Measurements from ENCODE around the gene CCDC85A.

Gene CCDC85A

GRCh38 chr2:56318147-56318546, 134.4 kb downstream of the CCDC85A start:
- Histone ChIP-seq H3K4me2 (ENCODE audit: low read depth, low read length) (no peak overlapping the region), H3K27ac (ENCODE audit: low read length) (no peak overlapping the region), H4K20me1 (ENCODE audit: insufficient read depth, low read length) (no peaks in the 10 kb centered on the region), H3K4me3 (ENCODE audit: low read length) (no peak overlapping the region), H2AFZ (ENCODE audit: low read length) (no peak overlapping the region), H3K36me3 (replicated peaks; ENCODE audit: insufficient read depth, low read length) (no peaks in the 10 kb centered on the region), H3F3A (ENCODE audit: insufficient read depth, low read length) (no peaks in the 10 kb centered on the region), H3K79me2 (ENCODE audit: low read length) (no peaks in the 10 kb centered on the region), H3K9ac (ENCODE audit: low read length) (no peak overlapping the region), H3K4me1 (ENCODE audit: low read length) (no peaks in the 10 kb centered on the region), H3K27me3 (replicated peaks; ENCODE audit: insufficient read depth, low read length) (no peaks in the 10 kb centered on the region), H3K9me2 (replicated peaks; ENCODE audit: insufficient read depth, low read length) (no peaks in the 10 kb centered on the region; the same call in 1 of the 2 replicates), H3K9me3 (replicated peaks; ENCODE audit: insufficient read depth, low read length) (no peaks in the 10 kb centered on the region)
- DNase-seq = no peak
- no peak for TF ChIP-seq CTCF (IDR thresholded peaks at IDR 0.05; ENCODE audit: low read length)
- TF ChIP-seq EZH2phosphoT487 (IDR thresholded peaks at IDR 0.05; ENCODE audit: low read length) = no peak
- TF ChIP-seq EZH2 (optimal IDR thresholded peaks at IDR 0.05; ENCODE audit: low read depth, low read length) = no peak

GRCh38 chr2:56325661-56326345, 142.0 kb downstream of the CCDC85A start:
- H4K20me1 ChIP-seq (ENCODE audit: insufficient read depth, low read length) = no peaks in the 10 kb centered on the region
- H2AFZ ChIP-seq (ENCODE audit: low read length) = no peak overlapping the region
- H3K27me3 ChIP-seq (replicated peaks; ENCODE audit: insufficient read depth, low read length) = no peaks in the 10 kb centered on the region
- no peaks in the 10 kb centered on the region for H3K4me1 ChIP-seq (ENCODE audit: low read length)
- H3K79me2 ChIP-seq (ENCODE audit: low read length) = no peaks in the 10 kb centered on the region
- no peak overlapping the region for H3K4me3 ChIP-seq (ENCODE audit: low read length)
- no peaks in the 10 kb centered on the region for H3K36me3 ChIP-seq (replicated peaks; ENCODE audit: insufficient read depth, low read length)
- TF ChIP-seq EZH2 (optimal IDR thresholded peaks at IDR 0.05; ENCODE audit: low read depth, low read length) = no peak
- TF ChIP-seq CTCF (IDR thresholded peaks at IDR 0.05; ENCODE audit: low read length) = no peak
- no peak for TF ChIP-seq EZH2phosphoT487 (IDR thresholded peaks at IDR 0.05; ENCODE audit: low read length)
- H3K9ac ChIP-seq (ENCODE audit: low read length) = no peak overlapping the region
- no peak overlapping the region for H3K27ac ChIP-seq (ENCODE audit: low read length)
- H3F3A ChIP-seq (ENCODE audit: insufficient read depth, low read length) = no peaks in the 10 kb centered on the region
- no peaks in the 10 kb centered on the region for H3K9me3 ChIP-seq (replicated peaks; ENCODE audit: insufficient read depth, low read length)
- H3K9me2 ChIP-seq (replicated peaks; ENCODE audit: insufficient read depth, low read length) = no peaks in the 10 kb centered on the region
- H3K4me2 ChIP-seq (ENCODE audit: low read depth, low read length) = no peak overlapping the region
- peak; percentile 7 for DNase-seq

GRCh38 chr2:56326346-56326741, 142.6 kb downstream of the CCDC85A start:
- DNase-seq = no peak
- no peak overlapping the region for H3K4me2 ChIP-seq (ENCODE audit: low read depth, low read length)
- no peak overlapping the region for H3K4me3 ChIP-seq (ENCODE audit: low read length)
- H4K20me1 ChIP-seq (ENCODE audit: insufficient read depth, low read length) = no peaks in the 10 kb centered on the region
- H3K9me3 ChIP-seq (replicated peaks; ENCODE audit: insufficient read depth, low read length) = no peaks in the 10 kb centered on the region
- TF ChIP-seq EZH2phosphoT487 (IDR thresholded peaks at IDR 0.05; ENCODE audit: low read length) = no peak
- no peak for TF ChIP-seq CTCF (IDR thresholded peaks at IDR 0.05; ENCODE audit: low read length)
- TF ChIP-seq EZH2 (optimal IDR thresholded peaks at IDR 0.05; ENCODE audit: low read depth, low read length) = no peak
- no peaks in the 10 kb centered on the region for H3K79me2 ChIP-seq (ENCODE audit: low read length)
- no peaks in the 10 kb centered on the region for H3K36me3 ChIP-seq (replicated peaks; ENCODE audit: insufficient read depth, low read length)
- H3K9me2 ChIP-seq (replicated peaks; ENCODE audit: insufficient read depth, low read length) = no peaks in the 10 kb centered on the region
- no peak overlapping the region for H3K9ac ChIP-seq (ENCODE audit: low read length)
- no peak overlapping the region for H3K27ac ChIP-seq (ENCODE audit: low read length)
- H3K4me1 ChIP-seq (ENCODE audit: low read length) = no peaks in the 10 kb centered on the region
- H3F3A ChIP-seq (ENCODE audit: insufficient read depth, low read length) = no peaks in the 10 kb centered on the region
- no peaks in the 10 kb centered on the region for H3K27me3 ChIP-seq (replicated peaks; ENCODE audit: insufficient read depth, low read length)
- H2AFZ ChIP-seq (ENCODE audit: low read length) = no peak overlapping the region

All from MM.1S (cell line).